Activated naive CD4-positive, alpha-beta T cell treated with anti-CD3 and anti-CD28 coated beads for 36 hours (primary cell): ENCODE measurements around the gene ITPKC. TPM values are rescaled to one million over a fixed set of nuclear protein-coding genes. Genes with fewer than 3 reads are reported as not detected.

Experiments
- CTCF ChIA-PET: fragments of 350-600 bp; sonication (Branson Sonifier 250); formaldehyde crosslinking; loops from one replicate; lab custom pipeline; 2021; ENCODE audit warnings: antibody characterized with exemption; lab: Charles Lee
- DNase-seq: peaks from one replicate; pipeline ENCODE4 v3.0.0-alpha.2; 2020
- H3K27ac Mint-ChIP-seq: one replicate; pipeline ENCODE4 v1.8.0; 2021; ENCODE audit warnings: mild to moderate bottlenecking, mixed read lengths
- H3K27me3 Mint-ChIP-seq: one replicate; pipeline ENCODE4 v1.8.0; 2021; ENCODE audit warnings: low read depth, mixed read lengths
- H3K36me3 Mint-ChIP-seq: one replicate; pipeline ENCODE4 v1.8.0; 2021; ENCODE audit warnings: low read depth, mixed read lengths
- H3K4me1 Mint-ChIP-seq: one replicate; pipeline ENCODE4 v1.8.0; 2021; ENCODE audit warnings: low read depth, mixed read lengths
- H3K4me3 Mint-ChIP-seq: one replicate; pipeline ENCODE4 v1.8.0; 2021; ENCODE audit warnings: mild to moderate bottlenecking, moderate library complexity, mixed read lengths
- H3K9me3 Mint-ChIP-seq: one replicate; pipeline ENCODE4 v1.8.0; 2021; ENCODE audit warnings: mixed read lengths
- intact Hi-C: fragments of 100-400 bp; cut with micrococcal nuclease; formaldehyde crosslinking; loops from one replicate; pipeline ENCODE4 v1.15.1; 2023
- total RNA-seq, 2 experiments: library from RNA; stranded (reverse); gene quantifications; one replicate each; pipeline ENCODE4 v1.2.3, GENCODE V29; 2021

The ITPKC gene
- total RNA-seq, 2 experiments from 2014 or later, result 4.4 to 4.7 TPM

- Mint-ChIP-seq H3K9me3 (no peaks in the 10 kb centered on the region), H3K4me3 (no peak overlapping the region), H3K36me3 (peaks cover 12% of the 10 kb centered on the region), H3K27me3 (no peaks in the 10 kb centered on the region), H3K4me1 (no peaks in the 10 kb centered on the region), H3K27ac (no peak overlapping the region)
- no peak for DNase-seq
- intact Hi-C loops, result no loop called here
- CTCF ChIA-PET, result no interaction called here
These were observed 22.3 kb downstream of the ITPKC start for GRCh38 chr19:40739030-40739839.

- CTCF ChIA-PET, result interaction anchor here (0.5 kb wide), 1 partner anchor 435 kb away, joined by 3 read pairs; no protein-coding TSS in a partner anchor
- no peak overlapping the region for H3K27ac Mint-ChIP-seq
These were observed 23.2 kb downstream of the ITPKC start for GRCh38 chr19:40739871-40740703.

GRCh38 chr19:40740747-40741146 lies 23.8 kb downstream of the ITPKC start:
- DNase-seq, result no peak
- H3K9me3 Mint-ChIP-seq, result no peaks in the 10 kb centered on the region
- H3K36me3 Mint-ChIP-seq, result peaks cover 7% of the 10 kb centered on the region
- H3K4me3 Mint-ChIP-seq, result no peak overlapping the region
- H3K27me3 Mint-ChIP-seq, result no peaks in the 10 kb centered on the region
- CTCF ChIA-PET, result no interaction called here
- H3K27ac Mint-ChIP-seq, result no peak overlapping the region
- intact Hi-C loops, result no loop called here
- no peaks in the 10 kb centered on the region for H3K4me1 Mint-ChIP-seq

More at GRCh38 chr19:40739871-40740703, 23.2 kb downstream of the ITPKC start:
- DNase-seq, result no peak
- no peaks in the 10 kb centered on the region for H3K4me1 Mint-ChIP-seq
- H3K27me3 Mint-ChIP-seq, result no peaks in the 10 kb centered on the region
- no peak overlapping the region for H3K4me3 Mint-ChIP-seq
- intact Hi-C loops, result no loop called here
- H3K36me3 Mint-ChIP-seq, result peaks cover 12% of the 10 kb centered on the region
- H3K9me3 Mint-ChIP-seq, result no peaks in the 10 kb centered on the region

GRCh38 chr19:40741527-40742390 lies 24.8 kb downstream of the ITPKC start:
- intact Hi-C loops, result no loop called here
- peaks cover 5% of the 10 kb centered on the region for H3K36me3 Mint-ChIP-seq
- no peak for DNase-seq
- no peaks in the 10 kb centered on the region for H3K27me3 Mint-ChIP-seq
- no peak overlapping the region for H3K4me3 Mint-ChIP-seq
- H3K27ac Mint-ChIP-seq, result no peak overlapping the region
- H3K9me3 Mint-ChIP-seq, result no peaks in the 10 kb centered on the region
- no peaks in the 10 kb centered on the region for H3K4me1 Mint-ChIP-seq
- CTCF ChIA-PET, result interaction anchor here (1.2 kb wide), 1 partner anchor 78 kb away, joined by 4 read pairs; no protein-coding TSS in a partner anchor

GRCh38 chr19:40742477-40742876 lies 25.6 kb downstream of the ITPKC start:
- intact Hi-C loops, result no loop called here
- CTCF ChIA-PET, result interaction anchor here (1.2 kb wide), 1 partner anchor 78 kb away, joined by 4 read pairs; no protein-coding TSS in a partner anchor
- no peak for DNase-seq
- H3K27ac Mint-ChIP-seq, result no peak overlapping the region
- H3K4me1 Mint-ChIP-seq, result no peaks in the 10 kb centered on the region
- no peaks in the 10 kb centered on the region for H3K9me3 Mint-ChIP-seq
- H3K4me3 Mint-ChIP-seq, result no peak overlapping the region
- H3K27me3 Mint-ChIP-seq, result no peaks in the 10 kb centered on the region
- H3K36me3 Mint-ChIP-seq, result peaks cover 4% of the 10 kb centered on the region

- no peak for DNase-seq
- intact Hi-C loops, result no loop called here
- no peak overlapping the region for H3K4me3 Mint-ChIP-seq
- no peak overlapping the region for H3K27ac Mint-ChIP-seq
- CTCF ChIA-PET, result interaction anchor here (0.6 to 1.1 kb wide), 2 partner anchors 21 to 64 kb away, joined by 3 to 4 read pairs; no protein-coding TSS in a partner anchor
- H3K27me3 Mint-ChIP-seq, result no peaks in the 10 kb centered on the region
- no peaks in the 10 kb centered on the region for H3K9me3 Mint-ChIP-seq
- H3K4me1 Mint-ChIP-seq, result no peaks in the 10 kb centered on the region
- peaks cover 2% of the 10 kb centered on the region for H3K36me3 Mint-ChIP-seq
These were observed 26.0 kb downstream of the ITPKC start for GRCh38 chr19:40742886-40743285.

- no peaks in the 10 kb centered on the region for H3K27me3 Mint-ChIP-seq
- peaks cover 2% of the 10 kb centered on the region for H3K36me3 Mint-ChIP-seq
- H3K4me3 Mint-ChIP-seq, result no peak overlapping the region
- CTCF ChIA-PET, result interaction anchor here (0.8 to 1.1 kb wide), 4 partner anchors 10 to 81 kb away, joined by 3 to 4 read pairs (median 4); no protein-coding TSS in a partner anchor
- no peak for DNase-seq
- peaks cover 4% of the 10 kb centered on the region for H3K4me1 Mint-ChIP-seq
- no peak overlapping the region for H3K27ac Mint-ChIP-seq
- H3K9me3 Mint-ChIP-seq, result no peaks in the 10 kb centered on the region
- intact Hi-C loops, result no loop called here
These were observed 27.0 kb downstream of the ITPKC start for GRCh38 chr19:40743926-40744325.

- H3K36me3 Mint-ChIP-seq, result peaks cover 2% of the 10 kb centered on the region
- peaks cover 9% of the 10 kb centered on the region for H3K4me1 Mint-ChIP-seq
- DNase-seq, result peak; percentile 62
- no peaks in the 10 kb centered on the region for H3K9me3 Mint-ChIP-seq
- intact Hi-C loops, result no loop called here
- CTCF ChIA-PET, result interaction anchor here (0.6 to 1.0 kb wide), 4 partner anchors 11 to 400 kb away, joined by 3 to 4 read pairs (median 3); no protein-coding TSS in a partner anchor
- no peak overlapping the region for H3K27ac Mint-ChIP-seq
- no peak overlapping the region for H3K4me3 Mint-ChIP-seq
- H3K27me3 Mint-ChIP-seq, result no peaks in the 10 kb centered on the region
These were observed 27.9 kb downstream of the ITPKC start for GRCh38 chr19:40744554-40745401.

GRCh38 chr19:40745402-40745780 lies 28.5 kb downstream of the ITPKC start:
- DNase-seq, result no peak
- Mint-ChIP-seq H3K27ac (no peak overlapping the region), H3K36me3 (peaks cover 5% of the 10 kb centered on the region), H3K4me3 (no peak overlapping the region), H3K4me1 (peaks cover 13% of the 10 kb centered on the region), H3K27me3 (no peaks in the 10 kb centered on the region), H3K9me3 (no peaks in the 10 kb centered on the region)
- intact Hi-C loops, result no loop called here
- CTCF ChIA-PET, result interaction anchor here (0.6 kb wide), 1 partner anchor 399 kb away, joined by 3 read pairs; no protein-coding TSS in a partner anchor

GRCh38 chr19:40747536-40747935 lies 30.6 kb downstream of the ITPKC start:
- CTCF ChIA-PET, result interaction anchor here (1.2 to 1.4 kb wide), 2 partner anchors 30 to 58 kb away, joined by 3 read pairs; partner anchors contain the start of gene RAB4B
- no peak for DNase-seq
- H3K27ac Mint-ChIP-seq, result no peak overlapping the region
- no peak overlapping the region for H3K4me3 Mint-ChIP-seq
- H3K27me3 Mint-ChIP-seq, result no peaks in the 10 kb centered on the region
- no peaks in the 10 kb centered on the region for H3K9me3 Mint-ChIP-seq
- peaks cover 18% of the 10 kb centered on the region for H3K36me3 Mint-ChIP-seq
- peaks cover 17% of the 10 kb centered on the region for H3K4me1 Mint-ChIP-seq
- intact Hi-C loops, result no loop called here
